Tibial nerve (tissue), 4 donors: ENCODE results near the gene TRAK1. TPM values are rescaled to one million over a fixed set of nuclear protein-coding genes. Genes with fewer than 3 reads are reported as not detected.

ENCODE experiments used
- DNase-seq, 2 donors: peaks; one replicate each; pipeline ENCODE4 v3.0.0-alpha.2; 2019; ENCODE audit warnings: low spot score in 2 of 2
- H3K27ac ChIP-seq, 4 donors: fragments of 200-600 bp; sonication (generic) in 3 of 4; one replicate each; pipeline ENCODE4 v1.5.1; 2017 to 2019; ENCODE audit warnings: mild to moderate bottlenecking in 1 of 4
- H3K27me3 ChIP-seq, 2 donors: fragments of 200-600 bp; sonication (generic) in 1 of 2; one replicate each; pipeline versions ENCODE4 v1.5.1 to v1.6.0; 2017 to 2019
- H3K36me3 ChIP-seq, 3 donors: fragments of 200-600 bp; sonication (generic); one replicate each; pipeline ENCODE4 v1.5.1; 2018 to 2019
- H3K4me1 ChIP-seq, 4 donors: fragments of 200-600 bp; sonication (generic) in 3 of 4; one replicate each; pipeline ENCODE4 v1.5.1; 2017 to 2019
- H3K4me3 ChIP-seq, 4 donors: fragments of 200-600 bp; sonication (generic) in 3 of 4; one replicate each; pipeline ENCODE4 v1.5.1; 2017 to 2019; ENCODE audit warnings: mild to moderate bottlenecking in 1 of 4, moderate library complexity in 1 of 4
- H3K9me3 ChIP-seq, 4 donors: fragments of 200-600 bp; sonication (generic) in 3 of 4; one replicate each; pipeline ENCODE4 v1.5.1; 2017 to 2019
- EP300 ChIP-seq, 2 donors: sonication (generic); formaldehyde crosslinking; IDR thresholded peaks; one replicate each; pipeline ENCODE4 v1.6.1; 2017; ENCODE audit warnings: antibody characterized with exemption in 2 of 2, mild to moderate bottlenecking in 1 of 2
- POLR2A ChIP-seq, 2 donors: fragments of 450-650 bp; IDR thresholded peaks; one replicate each; pipeline ENCODE4 v1.6.1; 2017; ENCODE audit warnings: antibody characterized with exemption in 2 of 2, mild to moderate bottlenecking in 2 of 2, moderate library complexity in 2 of 2
- WGBS, 2 donors: methylation state at CpG; one replicate each; pipeline ENCODE4 v1.1.5; 2018; 5-methylcytosine and 5-hydroxymethylcytosine counted together
- total RNA-seq, 4 donors: library from RNA; depleted of rRNA; stranded (reverse); fragments of >200 nt; gene quantifications; one replicate each; pipeline ENCODE4 v1.1.0, GENCODE V29; 2016
- TF ChIP-seq, protein P1 (sequence below), 5 experiments: fragments of 200-600 bp in 3 of 5; fragments of 450-650 bp in 2 of 5; sonication (generic) in 3 of 5; IDR thresholded peaks; one replicate each; pipeline ENCODE4 v1.5.1; 2016 to 2019; ENCODE audit warnings: antibody characterized with exemption in 5 of 5, mild to moderate bottlenecking in 3 of 5, moderate library complexity in 2 of 5

TRAK1 gene
- total RNA-seq, 4 donors from 2014 or later = 28.6 to 68.1 (median 35.5) TPM

DNA sequence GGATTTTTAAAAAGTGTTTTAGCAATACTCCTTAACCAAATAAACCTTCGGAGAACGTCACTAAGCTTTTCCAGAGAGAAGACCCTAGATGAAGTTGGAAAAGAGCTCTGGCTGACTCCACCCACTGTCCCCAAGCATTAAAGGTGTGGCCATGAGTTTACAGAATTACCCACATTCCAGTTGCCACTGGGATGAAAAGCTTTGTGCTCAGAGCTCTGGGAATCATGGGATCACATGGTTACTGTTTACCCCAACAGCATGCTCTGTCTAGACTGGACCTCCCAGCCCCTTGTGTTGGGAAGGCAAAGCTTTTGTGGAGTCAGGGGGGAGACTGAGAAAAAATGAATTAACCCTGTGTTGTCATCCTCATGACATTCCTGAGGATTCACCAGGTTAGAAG is 119.6 kb downstream of the TRAK1 start:
- no peaks in the 10 kb centered on the region for H3K9me3 ChIP-seq
- H3K4me1 ChIP-seq = peaks cover 0 to 16% (median 0%) of the 10 kb centered on the region in 4 donors
- H3K36me3 ChIP-seq = peaks cover 0 to 77% (median 0%) of the 10 kb centered on the region in 3 donors

GRCh38 chr3:42213417-42213816 is 122.3 kb downstream of the TRAK1 start:
- TF ChIP-seq EP300 (IDR thresholded peaks at IDR 0.05) (no peak), POLR2A (IDR thresholded peaks at IDR 0.05) (no peak)
- TF ChIP-seq, protein P1, sequence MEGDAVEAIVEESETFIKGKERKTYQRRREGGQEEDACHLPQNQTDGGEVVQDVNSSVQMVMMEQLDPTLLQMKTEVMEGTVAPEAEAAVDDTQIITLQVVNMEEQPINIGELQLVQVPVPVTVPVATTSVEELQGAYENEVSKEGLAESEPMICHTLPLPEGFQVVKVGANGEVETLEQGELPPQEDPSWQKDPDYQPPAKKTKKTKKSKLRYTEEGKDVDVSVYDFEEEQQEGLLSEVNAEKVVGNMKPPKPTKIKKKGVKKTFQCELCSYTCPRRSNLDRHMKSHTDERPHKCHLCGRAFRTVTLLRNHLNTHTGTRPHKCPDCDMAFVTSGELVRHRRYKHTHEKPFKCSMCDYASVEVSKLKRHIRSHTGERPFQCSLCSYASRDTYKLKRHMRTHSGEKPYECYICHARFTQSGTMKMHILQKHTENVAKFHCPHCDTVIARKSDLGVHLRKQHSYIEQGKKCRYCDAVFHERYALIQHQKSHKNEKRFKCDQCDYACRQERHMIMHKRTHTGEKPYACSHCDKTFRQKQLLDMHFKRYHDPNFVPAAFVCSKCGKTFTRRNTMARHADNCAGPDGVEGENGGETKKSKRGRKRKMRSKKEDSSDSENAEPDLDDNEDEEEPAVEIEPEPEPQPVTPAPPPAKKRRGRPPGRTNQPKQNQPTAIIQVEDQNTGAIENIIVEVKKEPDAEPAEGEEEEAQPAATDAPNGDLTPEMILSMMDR (IDR thresholded peaks at IDR 0.05) = no peak
- Histone ChIP-seq H3K36me3 (peaks cover 0 to 54% (median 0%) of the 10 kb centered on the region in 3 donors), H3K27me3 (no peaks in the 10 kb centered on the region), H3K4me3 (no peak overlapping the region), H3K9me3 (no peaks in the 10 kb centered on the region), H3K4me1 (peaks cover 0 to 16% (median 0%) of the 10 kb centered on the region in 4 donors), H3K27ac (no peak overlapping the region)
- no peak for DNase-seq
- 82 to 86% methylated on average over 6 of the region's 6 CpGs for WGBS, 2 donors

More for the DNA sequence above, 119.6 kb downstream of the TRAK1 start:
- DNase-seq = no peak
- TF ChIP-seq, protein P1 (IDR thresholded peaks at IDR 0.05) = no peak
- TF ChIP-seq EP300 (IDR thresholded peaks at IDR 0.05) (no peak), POLR2A (IDR thresholded peaks at IDR 0.05) (no peak)
- no peak overlapping the region for H3K4me3 ChIP-seq
- no peak overlapping the region for H3K27ac ChIP-seq
- H3K27me3 ChIP-seq = no peaks in the 10 kb centered on the region
- 60 to 96% methylated on average over 2 of the region's 2 CpGs for WGBS, 2 donors

DNA sequence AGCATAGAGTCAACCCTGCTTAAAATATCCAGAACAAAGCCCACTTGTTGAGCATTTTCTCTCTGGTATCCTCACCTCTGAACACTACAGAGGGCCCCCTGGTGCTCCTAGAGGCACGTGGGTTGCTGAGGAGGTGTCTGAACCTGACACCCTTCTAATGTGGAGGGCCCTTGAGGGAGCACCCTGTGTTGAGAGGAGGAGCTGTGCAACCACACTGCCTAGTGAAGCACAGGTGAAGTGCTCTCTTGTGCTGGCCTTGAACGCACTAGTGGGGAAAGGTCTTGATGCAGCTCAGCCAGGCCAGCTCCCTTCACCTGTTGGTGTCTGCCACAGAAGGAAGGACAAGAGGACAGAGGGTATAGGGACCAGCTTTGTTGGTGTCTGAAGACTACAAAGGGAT is 122.9 kb downstream of the TRAK1 start:
- TF ChIP-seq EP300 (IDR thresholded peaks at IDR 0.05) (no peak), POLR2A (IDR thresholded peaks at IDR 0.05) (no peak)
- TF ChIP-seq, protein P1 (IDR thresholded peaks at IDR 0.05) = no peak
- no peak overlapping the region for H3K4me3 ChIP-seq
- WGBS, 2 donors = 60 to 62% methylated on average over 2 of the region's 2 CpGs
- no peak for DNase-seq
- H3K27ac ChIP-seq = no peak overlapping the region
- peaks cover 0 to 16% (median 0%) of the 10 kb centered on the region in 4 donors for H3K4me1 ChIP-seq
- H3K9me3 ChIP-seq = no peaks in the 10 kb centered on the region
- no peaks in the 10 kb centered on the region for H3K27me3 ChIP-seq
- peaks cover 0 to 53% (median 3%) of the 10 kb centered on the region in 3 donors for H3K36me3 ChIP-seq

- H3K27me3 ChIP-seq = no peaks in the 10 kb centered on the region
- H3K4me3 ChIP-seq = no peak overlapping the region
- peak overlapping the region in 1 of 4 donors; percentile 11 for H3K27ac ChIP-seq
- TF ChIP-seq EP300 (IDR thresholded peaks at IDR 0.05) (no peak), POLR2A (IDR thresholded peaks at IDR 0.05) (no peak)
- TF ChIP-seq, protein P1 (IDR thresholded peaks at IDR 0.05) = no peak
- peaks cover 0 to 53% (median 6%) of the 10 kb centered on the region in 3 donors for H3K36me3 ChIP-seq
- WGBS, 2 donors = 45 to 51% methylated on average over 8 of the region's 8 CpGs
- no peak for DNase-seq
- H3K4me1 ChIP-seq = peaks cover 0 to 16% (median 0%) of the 10 kb centered on the region in 4 donors
- no peaks in the 10 kb centered on the region for H3K9me3 ChIP-seq
These were observed 123.6 kb downstream of the TRAK1 start for GRCh38 chr3:42214565-42215283.

- no peaks in the 10 kb centered on the region for H3K9me3 ChIP-seq
- WGBS, 2 donors = 92% methylated on average over 3 of the region's 4 CpGs
These were observed 125.1 kb downstream of the TRAK1 start for GRCh38 chr3:42216302-42216701.

More at GRCh38 chr3:42216302-42216701, 125.1 kb downstream of the TRAK1 start:
- TF ChIP-seq, protein P1 (IDR thresholded peaks at IDR 0.05) = no peak
- TF ChIP-seq EP300 (IDR thresholded peaks at IDR 0.05) (no peak), POLR2A (IDR thresholded peaks at IDR 0.05) (no peak)
- Histone ChIP-seq H3K27me3 (no peaks in the 10 kb centered on the region), H3K27ac (no peak overlapping the region), H3K4me3 (no peak overlapping the region), H3K36me3 (peaks cover 0 to 51% (median 6%) of the 10 kb centered on the region in 3 donors), H3K4me1 (peaks cover 0 to 16% (median 0%) of the 10 kb centered on the region in 4 donors)
- DNase-seq = no peak
